ENCODE measurements around the gene SCAF11.

DNA sequence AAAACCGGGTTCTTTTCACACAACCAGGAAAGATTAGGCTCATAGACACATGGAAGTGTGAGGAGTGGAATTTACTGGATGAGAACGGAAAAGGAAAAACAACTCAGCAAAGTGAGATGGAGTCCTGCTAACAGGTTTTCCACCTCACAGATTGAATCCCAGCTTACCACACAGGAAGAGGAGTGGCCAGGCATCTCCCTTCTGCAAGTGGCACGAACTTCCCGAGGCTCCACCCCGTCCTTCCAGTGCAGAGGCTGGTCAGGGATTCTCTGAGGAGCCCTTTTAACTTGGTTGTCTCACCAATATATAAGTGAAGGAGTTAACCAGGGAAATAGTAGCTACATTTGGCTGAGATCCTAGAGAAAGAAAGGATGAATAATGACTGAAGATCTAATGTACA lies 102.8 kb downstream of the SCAF11 start:
- TF ChIP-seq, protein P1, sequence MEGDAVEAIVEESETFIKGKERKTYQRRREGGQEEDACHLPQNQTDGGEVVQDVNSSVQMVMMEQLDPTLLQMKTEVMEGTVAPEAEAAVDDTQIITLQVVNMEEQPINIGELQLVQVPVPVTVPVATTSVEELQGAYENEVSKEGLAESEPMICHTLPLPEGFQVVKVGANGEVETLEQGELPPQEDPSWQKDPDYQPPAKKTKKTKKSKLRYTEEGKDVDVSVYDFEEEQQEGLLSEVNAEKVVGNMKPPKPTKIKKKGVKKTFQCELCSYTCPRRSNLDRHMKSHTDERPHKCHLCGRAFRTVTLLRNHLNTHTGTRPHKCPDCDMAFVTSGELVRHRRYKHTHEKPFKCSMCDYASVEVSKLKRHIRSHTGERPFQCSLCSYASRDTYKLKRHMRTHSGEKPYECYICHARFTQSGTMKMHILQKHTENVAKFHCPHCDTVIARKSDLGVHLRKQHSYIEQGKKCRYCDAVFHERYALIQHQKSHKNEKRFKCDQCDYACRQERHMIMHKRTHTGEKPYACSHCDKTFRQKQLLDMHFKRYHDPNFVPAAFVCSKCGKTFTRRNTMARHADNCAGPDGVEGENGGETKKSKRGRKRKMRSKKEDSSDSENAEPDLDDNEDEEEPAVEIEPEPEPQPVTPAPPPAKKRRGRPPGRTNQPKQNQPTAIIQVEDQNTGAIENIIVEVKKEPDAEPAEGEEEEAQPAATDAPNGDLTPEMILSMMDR (IDR thresholded peaks at IDR 0.05): no peak
- no peak for TF ChIP-seq POLR2A (IDR thresholded peaks at IDR 0.05)
